Inferior parietal cortex (tissue), 1 donor: Measurements from ENCODE around the gene ZFP36L1.

ENCODE experiments used
- DNase-seq: peaks from one replicate; pipeline ENCODE4 v3.0.0-alpha.2; 2016; ENCODE audit errors: extremely low spot score

The ZFP36L1 gene, protein sequence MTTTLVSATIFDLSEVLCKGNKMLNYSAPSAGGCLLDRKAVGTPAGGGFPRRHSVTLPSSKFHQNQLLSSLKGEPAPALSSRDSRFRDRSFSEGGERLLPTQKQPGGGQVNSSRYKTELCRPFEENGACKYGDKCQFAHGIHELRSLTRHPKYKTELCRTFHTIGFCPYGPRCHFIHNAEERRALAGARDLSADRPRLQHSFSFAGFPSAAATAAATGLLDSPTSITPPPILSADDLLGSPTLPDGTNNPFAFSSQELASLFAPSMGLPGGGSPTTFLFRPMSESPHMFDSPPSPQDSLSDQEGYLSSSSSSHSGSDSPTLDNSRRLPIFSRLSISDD

DNA sequence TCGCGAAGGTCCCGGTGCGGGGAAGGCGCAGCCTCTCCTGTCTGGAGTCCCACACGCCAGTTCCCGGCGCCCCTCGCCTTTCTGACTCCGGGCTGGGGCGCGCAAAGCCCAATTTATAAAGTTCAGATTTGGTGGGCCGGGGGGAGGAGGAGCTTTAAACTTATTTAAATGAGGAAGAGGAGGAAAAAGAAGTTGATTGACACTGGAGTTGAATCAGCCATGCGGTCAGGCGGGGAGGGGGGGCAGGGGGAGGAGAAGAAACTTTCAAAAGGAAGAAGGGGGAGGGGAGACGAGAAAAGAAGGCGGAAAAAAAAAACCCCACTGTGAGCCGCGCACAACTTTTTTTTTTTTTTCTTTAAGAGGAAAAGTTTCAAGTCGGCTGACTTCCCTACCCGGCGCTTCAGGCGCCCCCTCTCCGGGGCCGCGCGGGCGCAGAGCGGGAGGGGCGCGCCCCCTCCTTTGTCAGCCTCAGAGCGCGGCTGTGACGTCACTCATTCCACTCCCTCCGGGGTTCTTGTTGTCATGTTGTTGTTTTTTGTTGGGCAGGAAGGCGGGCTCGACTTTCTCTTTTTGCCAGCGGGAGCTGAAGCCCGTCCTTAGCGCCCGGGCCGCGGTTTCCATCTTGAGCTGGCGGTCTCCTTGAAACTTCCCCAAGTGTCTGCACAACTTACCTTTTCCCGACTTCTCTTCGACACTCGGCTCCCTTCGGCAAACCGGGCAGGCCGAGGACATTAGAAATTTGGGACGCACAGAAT lies at the start of gene ZFP36L1:
Gene ZFP36L1, minus strand, starts transcription at position 89 of the 755 bp plus-strand sequence. CDS start 129 bp downstream, outside the sequence.
- peak; percentile 50 for DNase-seq

DNA sequence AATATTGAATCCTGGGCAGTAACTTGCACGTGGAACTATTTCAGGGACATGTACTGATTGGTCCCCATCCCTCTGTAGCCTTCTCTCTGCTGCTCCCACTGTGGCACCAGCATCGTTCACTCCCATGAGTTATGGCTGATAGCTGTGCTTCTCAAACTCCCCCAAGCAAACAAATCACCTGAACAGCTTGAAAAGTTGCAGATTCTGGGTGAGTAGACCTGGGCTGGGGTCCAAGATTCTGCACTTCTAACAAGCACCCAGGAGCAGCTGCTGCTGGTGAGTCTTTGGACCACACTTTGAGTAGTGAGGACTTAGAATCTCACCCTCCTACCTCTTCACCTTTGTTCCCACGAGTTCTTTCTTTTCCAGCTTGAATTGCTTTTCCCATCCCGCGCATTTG lies 49.4 kb upstream of the ZFP36L1 start:
- DNase-seq, result no peak

DNA sequence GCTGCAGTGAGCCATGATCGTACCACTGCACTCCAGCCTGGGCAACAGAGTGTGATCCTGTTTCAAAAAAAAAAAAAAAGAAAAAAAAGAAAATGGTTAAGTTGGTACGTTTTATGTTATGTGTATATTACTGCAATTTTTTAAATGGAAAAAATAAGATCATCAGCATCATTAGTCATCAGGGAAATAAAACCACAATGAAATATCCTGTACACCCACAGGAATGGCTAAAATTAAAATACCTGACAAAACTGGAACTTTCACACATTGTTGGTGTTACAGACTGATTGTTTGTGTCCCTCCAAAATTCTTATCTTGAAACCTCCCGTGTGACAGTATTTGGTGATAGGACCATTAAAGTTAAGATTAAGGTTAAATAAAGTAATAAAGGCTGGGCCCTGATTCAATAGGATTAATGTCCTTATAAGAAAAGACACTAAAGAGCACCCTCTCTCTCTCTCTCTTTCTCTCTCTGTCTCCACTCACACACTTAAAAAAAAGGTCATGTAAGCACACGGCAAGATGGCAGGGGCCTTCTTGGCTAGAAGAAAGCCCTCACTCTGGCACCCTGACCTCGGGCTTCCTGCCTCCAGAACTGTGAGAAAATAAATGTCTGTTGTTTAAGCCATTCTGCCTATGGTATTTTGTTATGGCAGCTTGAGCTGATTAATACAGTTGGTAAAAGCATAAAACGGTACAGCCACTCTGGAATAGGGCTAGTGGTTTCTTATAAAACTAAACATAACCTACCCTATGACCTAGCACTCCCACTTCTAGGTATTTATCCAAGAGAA lies 48.3 kb upstream of the ZFP36L1 start:
- DNase-seq, result no peak

DNA sequence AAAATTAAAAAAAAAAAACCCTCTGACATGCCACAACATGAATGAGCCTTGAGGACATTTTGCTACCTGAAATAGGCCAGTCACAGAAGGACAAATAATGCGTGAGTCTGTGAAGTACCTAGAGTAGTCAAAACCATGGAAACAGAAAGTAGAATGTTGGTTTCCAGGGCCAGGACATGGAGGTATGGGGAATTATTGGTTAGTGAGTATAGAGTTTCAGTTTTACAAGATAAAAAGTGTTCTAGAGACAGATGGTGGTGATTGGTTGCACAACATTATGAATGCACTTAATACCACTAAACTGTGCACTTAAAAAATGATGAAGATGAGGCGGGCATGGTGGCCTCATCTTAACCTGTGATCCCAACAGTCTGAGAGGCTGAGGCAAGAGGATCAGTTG lies 47.6 kb upstream of the ZFP36L1 start:
- DNase-seq, result no peak

DNA sequence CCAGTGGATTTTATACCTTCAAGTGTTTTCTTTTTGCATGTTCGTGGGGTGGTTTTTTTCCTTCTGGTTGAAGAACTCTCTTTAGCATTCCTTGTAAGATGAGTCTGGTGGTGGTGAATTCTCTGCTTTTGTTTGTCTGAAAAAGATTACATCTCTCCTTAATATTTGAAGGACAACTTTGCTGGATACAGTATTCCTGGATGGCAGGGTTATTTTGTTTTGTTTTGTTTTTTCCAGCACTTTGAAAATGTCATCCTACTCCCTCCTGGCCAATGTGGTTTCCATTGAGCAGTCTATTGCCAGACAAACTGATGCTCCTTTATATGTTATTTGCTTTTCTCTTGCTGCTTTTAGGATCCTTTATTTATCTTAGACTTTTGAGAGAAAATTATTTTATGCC lies 43.2 kb upstream of the ZFP36L1 start:
- no peak for DNase-seq

DNA sequence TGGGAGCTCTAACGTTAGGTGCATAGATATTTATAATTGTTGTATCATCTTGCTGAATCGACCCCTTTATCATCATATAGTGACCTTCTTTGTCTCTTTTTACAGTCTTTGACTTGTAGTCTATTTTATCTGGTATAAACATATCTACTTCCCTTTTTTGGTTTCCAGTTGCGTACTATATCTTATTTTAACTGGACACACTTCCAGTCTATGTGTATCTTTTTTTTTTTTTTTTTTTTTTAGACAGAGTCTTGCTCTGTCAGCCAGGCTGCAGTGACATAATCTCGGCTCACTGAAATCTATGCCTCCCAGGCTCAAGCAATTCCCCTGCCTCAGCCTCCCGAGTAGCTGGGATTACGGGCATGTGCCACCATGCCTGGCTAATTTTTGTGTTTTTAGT lies 41.9 kb upstream of the ZFP36L1 start:
- no peak for DNase-seq

DNA sequence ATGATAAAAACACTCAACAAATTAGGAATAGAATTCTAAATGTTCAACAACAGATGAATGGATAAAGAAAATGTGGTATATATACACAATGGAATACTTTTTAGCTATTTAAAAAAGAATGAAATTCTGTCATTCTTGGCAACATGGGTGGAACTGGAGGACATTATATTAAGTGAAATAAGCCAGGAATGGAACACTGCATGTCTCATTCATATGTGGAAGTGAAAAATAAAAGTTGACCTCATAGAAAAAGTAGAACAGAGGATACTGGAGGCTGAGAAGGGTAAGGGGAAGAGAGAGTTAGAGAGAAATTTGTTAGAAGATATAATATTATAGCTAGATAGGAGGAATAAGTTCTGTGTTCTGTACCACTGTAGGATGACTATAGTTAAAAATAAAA lies 35.8 kb upstream of the ZFP36L1 start:
- DNase-seq, result no peak

DNA sequence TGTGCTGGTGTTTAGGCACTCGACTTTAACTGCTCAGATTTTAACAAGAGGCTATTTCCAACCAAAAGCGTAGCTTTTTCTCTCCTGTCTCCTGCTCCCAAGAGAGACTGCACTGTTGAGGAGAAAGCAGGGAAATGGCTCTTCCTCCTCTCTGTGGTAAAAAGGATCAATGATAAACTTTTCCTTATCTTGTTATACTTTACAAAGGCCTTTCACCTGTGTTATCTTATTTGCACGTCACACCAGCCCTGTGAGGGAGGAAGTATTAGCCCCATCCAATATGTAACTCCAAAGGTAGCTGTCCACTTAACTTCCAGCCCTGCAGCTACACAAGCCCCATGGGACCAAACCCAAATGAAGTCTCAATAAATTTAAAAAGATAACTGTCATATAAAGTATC lies 32.9 kb upstream of the ZFP36L1 start:
- DNase-seq, result no peak

DNA sequence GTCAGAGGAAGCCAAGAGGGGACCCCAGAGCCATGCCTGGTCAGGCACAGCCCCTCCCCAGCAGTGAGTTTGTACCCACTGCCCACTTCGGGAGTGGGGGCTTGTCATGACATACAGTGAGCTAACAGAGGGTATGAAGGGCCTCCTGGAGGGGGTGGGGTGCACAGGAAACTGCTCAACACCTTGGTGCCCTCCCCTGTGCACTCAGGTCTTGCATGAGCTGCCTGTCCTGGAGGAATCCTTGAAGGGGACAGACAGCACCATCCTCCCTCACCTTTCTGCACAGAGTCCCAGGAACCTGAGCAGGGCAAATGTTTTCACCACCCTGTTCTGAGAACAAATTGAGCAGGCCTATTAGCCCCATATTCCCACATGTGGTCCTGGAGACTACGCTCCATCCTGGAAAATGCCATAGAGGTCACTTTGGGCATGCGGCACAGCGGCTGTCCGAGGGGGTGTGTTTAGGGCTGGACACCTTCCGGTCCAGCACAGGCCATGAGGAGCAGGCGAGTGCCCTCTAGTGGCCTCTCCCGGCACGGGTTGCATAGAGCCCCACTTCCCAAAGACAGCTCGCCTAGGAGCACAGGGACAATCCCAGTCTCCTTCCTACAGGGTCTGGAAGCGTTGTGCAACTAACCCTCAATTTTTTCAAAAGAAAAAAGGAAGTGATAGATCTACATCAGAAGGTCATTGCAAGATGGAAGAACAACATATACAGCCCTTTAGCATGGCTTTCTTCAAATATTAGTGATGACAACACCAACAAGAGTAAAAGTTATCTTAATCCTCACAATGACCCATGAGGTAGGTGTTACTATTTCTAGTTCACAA lies 31.9 kb upstream of the ZFP36L1 start:
- DNase-seq, result peak; percentile 63

DNA sequence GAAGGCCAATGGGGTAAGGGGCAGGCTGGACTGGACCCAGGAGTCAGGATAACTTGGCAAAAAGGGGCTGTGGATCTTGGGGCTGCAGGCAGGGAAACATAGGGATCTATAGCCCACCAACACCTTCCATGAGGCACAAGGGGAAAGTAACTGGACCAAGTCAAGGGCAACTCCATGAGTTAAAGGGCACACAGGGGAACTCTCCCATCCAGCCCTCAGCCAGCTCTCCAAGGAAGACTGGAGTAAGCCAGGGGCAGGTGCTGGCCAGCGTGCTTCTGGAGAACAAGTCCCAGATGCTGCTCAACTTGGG lies 31.3 kb upstream of the ZFP36L1 start:
- no peak for DNase-seq

DNA sequence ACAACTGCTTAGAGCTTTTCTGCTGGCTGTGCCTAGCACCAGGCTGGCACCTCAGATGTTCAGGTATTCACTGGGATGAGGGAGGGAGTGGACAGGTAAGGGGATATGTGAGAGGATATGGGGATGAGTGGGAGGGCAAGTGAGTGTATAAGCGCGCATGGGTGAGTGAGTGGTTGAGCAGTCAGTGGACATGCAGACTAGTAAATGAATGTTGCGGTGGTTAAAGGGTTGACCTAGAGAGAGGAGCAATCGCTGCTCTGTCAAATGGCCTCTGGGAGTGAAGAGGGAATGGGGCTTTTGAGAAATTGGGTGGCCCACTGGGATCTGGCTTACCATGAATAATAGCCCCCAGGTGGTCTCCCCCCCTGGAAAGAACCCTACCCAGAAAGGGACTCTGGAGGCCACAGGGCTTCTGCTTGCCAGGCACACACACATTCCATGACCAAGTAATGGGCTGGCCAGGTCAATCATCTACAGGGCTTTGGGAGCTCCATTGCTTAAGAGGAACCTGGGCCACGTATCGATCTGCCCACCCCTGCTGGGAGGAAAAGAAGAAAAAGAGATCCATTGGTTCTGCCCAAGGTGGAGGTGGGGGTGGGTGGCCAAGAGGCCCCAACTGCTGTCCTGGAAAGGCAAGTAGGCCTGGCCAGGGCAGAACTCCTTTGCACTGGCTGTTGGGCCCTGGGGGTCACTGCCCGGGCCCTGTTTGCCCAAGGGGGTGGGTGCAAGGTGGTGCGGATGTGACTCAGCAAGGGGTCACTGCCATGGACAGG lies 30.8 kb upstream of the ZFP36L1 start:
- no peak for DNase-seq

DNA sequence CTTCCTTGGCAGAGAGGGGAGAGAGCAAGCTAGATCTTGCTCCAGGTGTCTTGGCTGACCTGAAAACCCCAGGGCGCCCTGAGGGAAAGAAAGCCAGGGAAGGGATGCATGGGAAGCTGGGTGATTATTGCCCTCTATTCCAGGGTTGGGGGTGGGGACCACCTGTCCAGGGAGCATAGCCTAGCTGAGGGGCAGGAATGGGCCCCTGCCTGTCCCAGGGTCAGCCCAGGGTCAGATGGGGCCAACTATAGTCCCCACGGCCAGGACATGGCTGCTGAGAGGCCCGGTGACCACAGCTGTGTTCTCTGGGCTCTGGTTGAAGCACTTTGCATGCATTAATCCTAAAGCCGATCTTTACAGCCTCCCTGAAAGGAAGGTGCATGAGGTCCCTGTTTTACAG lies 30.1 kb upstream of the ZFP36L1 start:
- no peak for DNase-seq

DNA sequence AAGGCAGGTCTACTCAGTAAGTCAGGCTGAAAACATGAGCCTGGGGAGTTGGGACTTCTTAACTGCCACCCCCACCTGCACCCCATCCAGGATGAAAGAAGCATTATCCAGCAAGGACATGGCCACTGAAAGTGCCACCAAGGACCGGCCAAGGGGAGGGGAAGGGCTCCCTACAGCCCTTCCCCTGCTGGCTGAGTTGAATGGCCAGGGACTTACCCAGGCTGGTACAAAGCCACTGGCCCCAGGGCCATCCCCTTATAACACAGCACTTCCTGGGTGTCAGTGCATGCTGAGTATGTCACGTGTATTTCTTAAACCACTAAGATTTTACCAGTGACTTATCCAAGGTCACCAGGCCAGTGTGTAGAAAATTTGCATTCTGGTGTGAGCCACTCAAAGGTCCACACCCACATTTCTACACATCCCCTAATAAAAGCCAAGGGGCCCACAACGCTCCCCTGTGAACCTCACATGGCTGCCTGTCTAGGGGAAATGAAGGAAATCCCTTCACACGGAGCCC lies 29.3 kb upstream of the ZFP36L1 start:
- DNase-seq, result no peak

DNA sequence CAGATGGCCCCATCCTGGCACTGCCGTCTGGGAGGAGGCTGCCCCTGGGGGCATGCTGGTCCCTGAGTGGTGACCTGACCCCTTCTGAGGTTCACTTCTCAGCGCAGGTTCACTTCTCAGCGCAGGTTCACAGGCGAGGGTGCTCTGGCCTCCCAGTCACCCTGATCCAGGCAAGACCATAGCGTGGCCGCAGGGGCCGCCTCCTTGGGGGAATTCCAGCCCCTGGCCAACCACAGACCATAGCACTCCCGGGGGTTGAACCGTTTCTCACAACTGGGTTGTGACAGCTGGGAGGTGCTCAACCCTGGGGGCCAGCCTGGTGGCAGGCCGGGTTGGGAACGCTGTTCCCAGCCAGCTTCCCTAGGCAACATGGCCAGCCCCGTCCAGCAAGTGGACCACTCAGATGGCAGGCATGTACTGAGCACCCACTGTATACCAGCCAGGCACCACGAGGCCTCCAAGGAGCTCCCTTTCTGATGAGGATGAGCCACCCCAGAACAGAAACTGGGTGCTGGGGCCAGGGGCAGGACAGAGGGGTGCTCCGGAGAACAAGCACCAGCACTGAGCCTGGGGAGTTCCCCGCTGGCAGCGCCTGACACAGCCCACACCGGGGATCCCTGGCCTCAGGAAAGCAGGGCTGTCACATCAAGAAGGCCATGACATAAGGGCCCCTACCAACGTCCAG lies 28.3 kb upstream of the ZFP36L1 start:
- no peak for DNase-seq

DNA sequence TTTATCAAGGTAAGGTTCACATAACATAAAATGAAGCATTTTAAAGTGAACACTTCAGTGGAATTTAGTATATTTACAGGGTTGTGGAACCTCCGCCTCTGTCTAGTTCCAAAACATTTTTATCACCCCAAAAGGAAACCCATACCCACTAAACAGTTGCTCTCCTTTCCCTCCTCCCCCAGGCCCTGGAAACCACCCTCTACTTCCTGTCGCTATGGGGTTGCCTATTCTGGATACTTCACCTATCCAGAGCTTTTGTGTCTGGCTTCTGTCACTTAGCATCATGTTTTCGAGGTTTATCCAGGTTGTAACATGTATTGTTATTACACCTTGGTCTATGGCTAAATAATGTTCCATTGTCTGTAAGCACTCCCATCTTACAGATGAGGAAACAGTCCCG lies 27.7 kb upstream of the ZFP36L1 start:
- DNase-seq, result no peak

DNA sequence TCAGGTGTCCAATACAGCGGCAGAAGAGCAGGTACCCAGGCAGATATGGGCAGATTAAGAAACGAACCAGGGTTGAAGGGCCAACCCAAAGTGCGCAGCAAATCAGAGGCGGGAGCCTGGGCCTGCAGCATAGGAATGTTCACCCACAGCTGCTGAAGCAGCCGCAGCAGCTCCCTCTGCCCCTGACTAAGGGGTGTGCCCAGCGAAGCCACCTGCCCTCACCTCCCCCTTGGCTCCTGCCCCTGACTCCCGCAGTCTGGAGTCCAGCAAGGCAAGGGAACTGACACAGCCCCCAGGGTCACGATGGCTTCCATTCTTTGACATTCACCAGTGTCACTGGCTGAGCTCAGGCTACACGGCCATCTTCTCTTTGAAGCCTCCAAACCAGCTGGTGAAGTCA lies 27.3 kb upstream of the ZFP36L1 start:
- DNase-seq, result no peak

DNA sequence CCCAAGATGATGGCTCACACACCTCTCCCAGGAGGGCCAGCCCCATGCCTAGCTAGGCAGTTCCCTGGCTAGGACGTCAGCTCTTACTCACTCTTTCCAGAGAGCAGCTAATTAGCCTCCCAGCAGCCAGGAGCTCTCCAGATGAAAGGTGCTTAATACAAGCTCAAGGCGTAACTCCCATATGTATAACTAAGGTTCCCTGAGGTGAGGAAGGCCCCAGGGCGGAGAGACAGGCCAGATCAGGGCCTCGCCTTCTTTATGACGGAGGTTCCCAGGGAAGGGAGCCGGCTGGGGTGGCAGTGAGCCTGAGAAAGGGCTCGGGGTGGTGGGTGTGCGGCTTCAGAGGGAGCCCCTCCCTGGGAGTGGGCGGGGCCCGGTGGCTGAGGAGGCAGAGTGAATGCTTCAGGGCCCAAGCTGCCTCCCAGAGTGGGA lies 26.4 kb upstream of the ZFP36L1 start:
- DNase-seq, result no peak

DNA sequence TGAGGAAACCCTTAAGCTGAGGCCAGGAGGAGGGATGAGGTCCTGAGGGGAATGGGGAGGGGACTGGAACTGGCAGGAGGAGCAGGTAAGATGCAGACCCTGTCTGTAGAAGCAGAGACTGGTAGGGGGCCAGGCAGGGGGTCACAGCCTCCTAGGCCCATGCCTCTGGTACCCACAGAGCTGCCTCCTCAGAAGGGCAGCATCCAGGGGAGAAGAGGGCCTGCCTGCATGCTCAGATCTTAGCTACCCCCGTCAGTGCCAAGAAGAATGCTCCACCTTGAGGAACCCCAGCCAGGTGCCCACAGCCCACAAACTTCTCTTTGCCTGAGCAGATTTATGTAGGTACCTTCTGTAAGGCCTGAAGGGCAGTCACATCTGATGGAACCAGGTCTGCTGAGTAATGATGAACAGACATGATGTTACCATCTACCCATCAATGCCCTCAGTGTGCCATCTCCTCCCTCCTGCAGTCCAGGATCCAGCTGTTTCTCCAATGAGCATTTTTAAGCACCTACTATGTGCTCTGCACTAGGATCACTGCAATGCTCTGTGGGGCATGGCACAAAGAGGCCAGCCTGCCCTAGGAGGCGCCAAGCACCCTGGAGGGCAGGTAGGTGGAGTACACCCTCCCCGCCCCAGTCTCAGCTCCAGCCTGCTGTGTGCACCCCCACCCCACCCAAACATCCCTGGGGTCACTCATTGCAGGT lies 24.8 kb upstream of the ZFP36L1 start:
- no peak for DNase-seq

DNA sequence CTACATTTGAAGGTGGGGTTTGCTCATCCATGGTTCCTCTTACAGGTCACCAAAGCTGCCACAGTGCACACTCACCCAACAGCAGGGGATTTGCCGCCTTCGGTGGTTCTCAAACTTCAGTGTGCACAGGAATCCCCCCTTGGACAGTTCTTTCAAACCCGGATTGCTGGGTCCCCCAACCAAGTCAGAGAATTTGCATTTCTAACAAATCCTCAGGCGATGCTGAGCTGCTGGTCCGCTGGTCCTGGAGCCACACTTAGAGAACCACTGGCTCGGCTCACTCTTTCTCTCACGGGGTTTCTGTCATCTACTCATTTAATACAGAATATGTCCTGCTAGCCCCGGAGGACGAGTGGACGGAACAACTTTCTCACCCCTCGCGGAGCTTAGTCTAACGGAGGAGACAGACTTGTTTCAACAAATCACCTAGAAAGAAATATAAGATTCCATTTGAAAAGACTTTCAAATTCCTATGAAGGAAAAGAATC lies 24.1 kb upstream of the ZFP36L1 start:
- no peak for DNase-seq
